GM12892 (cell line): ENCODE results near the gene GID8.

Experiments
- DNase-seq: peaks from one replicate; pipeline ENCODE4 v3.0.0; 2011; ENCODE audit not compliant: insufficient read length
- FAIRE-seq: peaks from 2 replicates; lab custom pipeline; 2011; peaks lifted over from hg19 to GRCh38; lab: Jason Lieb, UNC
- POLR2A ChIP-seq: IDR thresholded peaks from 2 replicates; pipeline ENCODE4 v1.6.1; 2011; ENCODE audit warnings: low read depth, low read length, control low read depth
- POLR2AphosphoS5 ChIP-seq: IDR thresholded peaks from 2 replicates; pipeline ENCODE4 v1.6.1; 2011; ENCODE audit warnings: low read depth, low read length, control low read depth
- TAF1 ChIP-seq: IDR thresholded peaks from 2 replicates; pipeline ENCODE4 v1.6.1; 2011; ENCODE audit warnings: low read depth, mild to moderate bottlenecking, control low read depth, low read length, borderline replicate concordance

The GID8 gene

GRCh38 chr20:62897666-62898065, 40.3 kb upstream of the GID8 start:
- TF ChIP-seq POLR2AphosphoS5: no peak
- no peak for TF ChIP-seq TAF1
- no peak for TF ChIP-seq POLR2A
- DNase-seq: no peak
- no peak for FAIRE-seq

GRCh38 chr20:62898093-62898964, 39.6 kb upstream of the GID8 start:
- FAIRE-seq: no peak
- TF ChIP-seq POLR2AphosphoS5 (no peak), TAF1 (no peak), POLR2A (no peak)
- no peak for DNase-seq

- FAIRE-seq (no peak), DNase-seq (peak; percentile 66)
Observed at GRCh38 chr20:62898970-62899632, 38.8 kb upstream of the GID8 start.

GRCh38 chr20:62899633-62900051, 38.3 kb upstream of the GID8 start:
- FAIRE-seq: no peak
- TF ChIP-seq POLR2AphosphoS5: no peak
- TF ChIP-seq POLR2A: no peak
- no peak for TF ChIP-seq TAF1
- DNase-seq: no peak

More at GRCh38 chr20:62898970-62899632, 38.8 kb upstream of the GID8 start:
- TF ChIP-seq POLR2A: no peak
- TF ChIP-seq TAF1: no peak
- peak; percentile 10; the same call in 1 of the 2 replicates for TF ChIP-seq POLR2AphosphoS5

- peak; percentile 91 for FAIRE-seq
- peak; percentile 89 for DNase-seq
Observed at GRCh38 chr20:62900052-62900691, 37.8 kb upstream of the GID8 start.

GRCh38 chr20:62900692-62901584, 37.0 kb upstream of the GID8 start:
- FAIRE-seq (no peak), DNase-seq (no peak)
- TF ChIP-seq POLR2AphosphoS5 (no peak), POLR2A (peak; percentile 43)

More at GRCh38 chr20:62900052-62900691, 37.8 kb upstream of the GID8 start:
- TF ChIP-seq POLR2AphosphoS5 (no peak), TAF1 (no peak), POLR2A (no peak)

GRCh38 chr20:62901891-62902290, 36.1 kb upstream of the GID8 start:
- FAIRE-seq (no peak), DNase-seq (no peak)
- no peak for TF ChIP-seq POLR2A
- no peak for TF ChIP-seq POLR2AphosphoS5
- TF ChIP-seq TAF1: no peak

GRCh38 chr20:62902926-62903615, 34.9 kb upstream of the GID8 start:
- peak; percentile 27; the same call in 1 of the 2 replicates for TF ChIP-seq POLR2A
- TF ChIP-seq POLR2AphosphoS5: no peak
- TF ChIP-seq TAF1: no peak
- DNase-seq: no peak
- FAIRE-seq: no peak

GRCh38 chr20:62905536-62906117, 32.3 kb upstream of the GID8 start:
- DNase-seq: no peak
- no peak for FAIRE-seq
- TF ChIP-seq POLR2AphosphoS5 (0 out of 2 replicates have a peak, but pooled peaks have one; percentile 24), TAF1 (no peak)

GRCh38 chr20:62906209-62906608, 31.7 kb upstream of the GID8 start:
- DNase-seq: no peak

More at GRCh38 chr20:62906209-62906608, 31.7 kb upstream of the GID8 start:
- TF ChIP-seq TAF1 (no peak), POLR2AphosphoS5 (no peak), POLR2A (no peak)
- FAIRE-seq: no peak
